Activated naive CD8-positive, alpha-beta T cell treated with anti-CD3 and anti-CD28 coated beads, Interleukin-2, amount 50 U/mL, for 24 hours (primary cell): ENCODE measurements around the gene NIT2.
"Not testable (repeated sequence)": the region's sequence is repeated elsewhere in the genome, so short reads cannot be mapped to it uniquely, and the experiment has no call there.

ENCODE experiments used
- ATAC-seq: fragments of 150-1000 bp; cut with Tn5 transposase; one replicate; pipeline ENCODE4 v1.10.0; 2021
- DNase-seq: peaks from one replicate; pipeline ENCODE4 v3.0.0; 2021
- H3K27ac Mint-ChIP-seq: one replicate; pipeline ENCODE4 v1.8.0; 2021; ENCODE audit warnings: mild to moderate bottlenecking, mixed read lengths
- H3K27me3 Mint-ChIP-seq: one replicate; pipeline ENCODE4 v1.8.0; 2021; ENCODE audit warnings: mixed read lengths
- H3K36me3 Mint-ChIP-seq: one replicate; pipeline ENCODE4 v1.8.0; 2021; ENCODE audit warnings: low read depth, mixed read lengths
- H3K4me1 Mint-ChIP-seq: one replicate; pipeline ENCODE4 v1.8.0; 2021; ENCODE audit warnings: mixed read lengths
- H3K4me3 Mint-ChIP-seq: one replicate; pipeline ENCODE4 v1.8.0; 2021; ENCODE audit warnings: mild to moderate bottlenecking, moderate library complexity, mixed read lengths
- H3K9me3 Mint-ChIP-seq: one replicate; pipeline ENCODE4 v1.8.0; 2021; ENCODE audit warnings: mixed read lengths

Gene NIT2

GRCh38 chr3:100327377-100327776 is 7.2 kb upstream of the NIT2 start:
- ATAC-seq, H3K27me3 Mint-ChIP-seq, H3K27ac Mint-ChIP-seq, H3K4me3 Mint-ChIP-seq, H3K4me1 Mint-ChIP-seq, DNase-seq, H3K9me3 Mint-ChIP-seq: not testable (repeated sequence)
- H3K36me3 Mint-ChIP-seq, result peaks cover 13% of the 10 kb centered on the region

DNA sequence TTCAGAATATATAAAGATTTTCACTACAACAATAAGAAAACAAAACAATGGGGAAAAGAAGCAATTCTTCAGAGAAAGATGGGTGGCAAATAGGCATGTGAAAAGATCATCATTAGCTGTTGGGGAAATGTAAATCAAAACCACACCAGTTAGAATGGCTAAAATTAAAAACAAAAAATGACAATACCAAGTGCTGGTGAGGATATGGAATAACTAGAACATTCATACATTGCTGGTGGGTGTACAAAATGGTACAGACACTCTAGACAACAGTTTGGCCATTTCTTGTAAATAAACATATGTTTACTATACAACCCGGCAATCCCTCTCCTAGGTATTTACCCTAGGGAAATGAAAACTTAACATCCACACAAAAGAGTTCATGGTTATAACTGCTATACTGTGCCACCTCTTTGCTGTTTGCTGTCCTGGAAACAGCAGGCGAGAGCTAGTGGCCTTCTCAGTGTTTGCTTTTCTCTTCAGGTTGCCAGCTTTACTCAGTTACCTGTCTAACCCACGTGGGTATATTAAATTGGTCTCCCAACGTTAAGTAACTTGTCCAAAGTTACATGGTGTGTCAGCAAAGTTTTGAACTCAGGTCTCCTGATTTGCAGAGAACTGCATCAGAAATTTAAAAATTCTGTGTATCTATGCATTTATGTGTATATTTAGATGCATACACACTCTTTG is 4.6 kb upstream of the NIT2 start:
- Mint-ChIP-seq H3K27ac (no peak overlapping the region), H3K36me3 (peaks cover 13% of the 10 kb centered on the region), H3K4me3 (no peak overlapping the region), H3K4me1 (peaks cover 10% of the 10 kb centered on the region), H3K27me3 (no peaks in the 10 kb centered on the region), H3K9me3 (no peaks in the 10 kb centered on the region)
- ATAC-seq (no peak), DNase-seq (no peak)

DNA sequence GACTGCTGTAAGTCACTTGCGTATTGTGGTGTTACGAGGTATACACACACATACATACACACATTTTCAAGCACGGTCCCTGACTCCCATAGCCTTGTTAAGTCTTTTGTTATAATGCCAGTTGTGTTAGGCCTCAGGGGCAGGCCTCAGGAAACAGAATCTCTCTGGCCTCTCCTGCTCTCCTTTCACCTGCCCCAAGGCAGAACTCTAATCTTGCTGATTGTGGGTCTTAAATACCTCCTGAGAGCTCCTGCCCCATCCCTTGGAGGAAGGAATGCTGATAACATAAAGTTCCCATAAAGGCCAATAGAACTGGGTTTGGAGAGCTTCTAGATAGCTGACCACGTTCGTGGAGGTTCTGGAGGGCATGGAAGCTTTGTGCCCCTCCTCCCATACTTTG is 3.9 kb upstream of the NIT2 start:
- Mint-ChIP-seq H3K27me3 (no peaks in the 10 kb centered on the region), H3K9me3 (no peaks in the 10 kb centered on the region), H3K27ac (no peak overlapping the region), H3K4me1 (peaks cover 17% of the 10 kb centered on the region), H3K4me3 (no peak overlapping the region), H3K36me3 (peaks cover 15% of the 10 kb centered on the region)
- DNase-seq, result no peak
- ATAC-seq, result no peak

DNA sequence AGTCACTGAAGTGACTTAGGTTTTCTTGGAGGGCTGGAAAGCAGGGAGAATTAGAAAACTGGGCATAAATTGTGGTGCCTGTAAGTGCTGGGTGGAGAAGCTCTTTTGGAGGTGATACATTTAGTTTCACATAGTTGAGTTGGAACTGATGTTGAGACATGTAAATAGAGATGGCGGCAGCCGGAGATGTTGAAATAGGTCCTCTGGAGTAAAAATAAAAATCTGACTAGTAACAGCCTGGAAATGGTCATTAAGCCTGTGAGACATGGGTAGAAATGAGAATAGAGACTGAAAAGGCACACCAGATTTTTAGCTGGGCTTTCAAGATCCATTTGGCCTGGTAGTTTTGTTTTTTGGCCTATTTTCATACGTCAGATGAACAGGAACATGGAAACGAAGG is 2.9 kb upstream of the NIT2 start:
- ATAC-seq, result no peak
- Mint-ChIP-seq H3K27ac (no peak overlapping the region), H3K4me3 (no peak overlapping the region), H3K27me3 (no peaks in the 10 kb centered on the region), H3K4me1 (peaks cover 22% of the 10 kb centered on the region), H3K9me3 (no peaks in the 10 kb centered on the region), H3K36me3 (peaks cover 14% of the 10 kb centered on the region)
- no peak for DNase-seq

DNA sequence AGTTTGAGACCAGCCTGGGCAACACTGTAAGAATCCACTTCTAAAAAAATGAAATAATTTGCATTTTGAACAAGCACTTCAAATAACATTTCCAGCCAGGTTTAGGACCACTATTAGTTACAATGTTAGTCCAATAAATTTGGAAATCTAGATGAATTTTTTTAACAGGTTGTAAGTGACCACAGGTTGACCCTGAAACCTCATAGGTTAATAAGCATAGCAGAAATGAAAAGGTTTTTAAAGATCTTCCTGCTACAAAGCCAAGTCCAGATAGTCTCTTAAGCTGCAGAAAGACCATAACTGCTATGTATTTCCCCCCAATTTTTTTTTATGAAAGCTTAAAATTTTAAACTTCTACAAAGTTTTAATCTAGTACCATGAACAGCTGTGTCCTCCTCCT is 1.5 kb upstream of the NIT2 start:
- no peaks in the 10 kb centered on the region for H3K9me3 Mint-ChIP-seq
- no peak for DNase-seq
- peaks cover 23% of the 10 kb centered on the region for H3K4me1 Mint-ChIP-seq
- peaks cover 6% of the 10 kb centered on the region for H3K36me3 Mint-ChIP-seq
- H3K27me3 Mint-ChIP-seq, result no peaks in the 10 kb centered on the region
- no peak overlapping the region for H3K27ac Mint-ChIP-seq
- H3K4me3 Mint-ChIP-seq, result no peak overlapping the region
- ATAC-seq, result no peak

DNA sequence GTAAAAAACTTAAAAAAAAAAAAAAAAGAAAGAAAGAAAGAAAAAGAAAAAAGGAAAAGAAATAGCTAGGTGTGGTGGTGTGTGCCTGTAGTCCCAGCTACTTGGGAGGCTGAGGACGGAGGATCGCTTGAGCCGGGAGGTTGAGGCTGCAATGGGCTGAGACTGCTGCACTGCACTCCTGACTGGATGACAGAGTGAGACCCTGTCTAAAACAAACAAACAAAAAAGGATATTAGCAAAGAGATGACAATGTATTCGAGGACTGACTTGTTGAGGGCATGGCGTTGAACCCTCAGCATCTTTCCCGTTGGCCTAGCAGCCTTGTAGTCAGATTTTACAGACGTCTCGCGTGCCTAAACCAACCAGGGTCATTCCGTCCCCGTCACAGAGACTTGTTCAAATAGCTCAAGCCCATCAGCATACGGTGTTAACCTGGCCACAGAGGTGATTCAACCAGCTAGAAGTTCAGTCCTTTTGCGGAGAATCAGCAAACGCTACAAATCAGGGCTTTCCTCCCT is 528 bp upstream of the NIT2 start:
- DNase-seq (no peak), ATAC-seq (peak; percentile 44)
- H3K9me3 Mint-ChIP-seq, result no peaks in the 10 kb centered on the region
- peak overlapping the region; percentile 72 for H3K27ac Mint-ChIP-seq
- H3K36me3 Mint-ChIP-seq, result peaks cover 10% of the 10 kb centered on the region
- no peaks in the 10 kb centered on the region for H3K27me3 Mint-ChIP-seq
- H3K4me1 Mint-ChIP-seq, result peaks cover 23% of the 10 kb centered on the region
- H3K4me3 Mint-ChIP-seq, result peak overlapping the region; percentile 98

DNA sequence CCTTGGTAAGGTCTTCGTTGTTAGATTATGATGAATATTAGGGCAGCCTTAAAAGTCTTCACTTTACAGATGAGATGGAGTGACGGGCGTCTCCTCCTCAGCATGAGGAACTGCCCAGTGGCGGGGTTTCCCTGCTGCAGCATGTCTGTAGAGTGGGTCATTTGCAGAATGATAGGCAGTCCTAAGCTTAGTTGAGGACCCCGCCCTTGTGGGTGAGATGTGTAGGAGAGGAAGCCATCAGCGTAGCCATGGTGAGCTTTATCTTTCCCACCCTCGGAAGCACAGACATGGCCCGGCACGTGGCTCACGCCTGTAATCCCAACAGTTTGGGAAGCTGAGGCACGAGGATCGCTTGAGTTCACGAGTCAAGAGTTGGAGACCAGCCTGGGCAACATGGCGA is 877 bp downstream of the NIT2 start:
- Mint-ChIP-seq H3K36me3 (peaks cover 16% of the 10 kb centered on the region), H3K9me3 (no peaks in the 10 kb centered on the region), H3K4me3 (peak overlapping the region; percentile 98), H3K27ac (peak overlapping the region; percentile 97), H3K27me3 (no peaks in the 10 kb centered on the region), H3K4me1 (peaks cover 23% of the 10 kb centered on the region)
- DNase-seq, result peak; percentile 40
- ATAC-seq, result peak; percentile 37

DNA sequence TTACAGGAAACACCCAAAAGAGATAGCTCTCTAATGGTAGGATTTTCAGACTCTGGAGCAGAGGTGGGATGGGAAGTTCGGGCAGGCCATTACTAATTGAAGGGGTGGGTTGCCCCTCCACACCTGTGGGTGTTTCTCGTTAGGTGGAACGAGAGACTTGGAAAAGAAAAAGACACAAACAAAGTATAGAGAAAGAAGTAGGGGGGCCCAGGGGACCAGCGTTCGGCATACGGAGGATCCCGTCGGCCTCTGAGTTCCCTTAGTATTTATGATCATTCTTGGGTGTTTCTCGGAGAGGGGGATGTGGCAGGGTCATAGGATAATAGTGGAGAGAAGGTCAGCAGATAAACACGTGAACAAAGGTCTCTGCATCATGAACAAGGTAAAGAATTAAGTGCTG is 1.7 kb downstream of the NIT2 start:
- not testable (repeated sequence) for H3K9me3 Mint-ChIP-seq, DNase-seq, H3K27ac Mint-ChIP-seq, H3K27me3 Mint-ChIP-seq, ATAC-seq
- peaks cover 23% of the 10 kb centered on the region for H3K4me1 Mint-ChIP-seq
- H3K4me3 Mint-ChIP-seq, result peak overlapping the region; percentile 98
- H3K36me3 Mint-ChIP-seq, result peaks cover 24% of the 10 kb centered on the region

GRCh38 chr3:100338911-100339310 is 4.4 kb downstream of the NIT2 start:
- H3K36me3 Mint-ChIP-seq, result peaks cover 50% of the 10 kb centered on the region
- no peaks in the 10 kb centered on the region for H3K27me3 Mint-ChIP-seq
- no peak overlapping the region for H3K27ac Mint-ChIP-seq
- DNase-seq, result no peak
- ATAC-seq, result no peak
- peaks cover 20% of the 10 kb centered on the region for H3K4me1 Mint-ChIP-seq
- H3K4me3 Mint-ChIP-seq, result no peak overlapping the region
- no peaks in the 10 kb centered on the region for H3K9me3 Mint-ChIP-seq

- Mint-ChIP-seq H3K4me1 (peaks cover 15% of the 10 kb centered on the region), H3K27ac (no peak overlapping the region), H3K4me3 (no peak overlapping the region), H3K27me3 (no peaks in the 10 kb centered on the region), H3K9me3 (no peaks in the 10 kb centered on the region), H3K36me3 (peaks cover 57% of the 10 kb centered on the region)
- DNase-seq (no peak), ATAC-seq (no peak)
These were observed 5.2 kb downstream of the NIT2 start for GRCh38 chr3:100339786-100340185.

- no peak overlapping the region for H3K27ac Mint-ChIP-seq
These were observed 6.0 kb downstream of the NIT2 start for GRCh38 chr3:100340527-100340926.

GRCh38 chr3:100348727-100349126 is 14.2 kb downstream of the NIT2 start:
- ATAC-seq, result no peak
- Mint-ChIP-seq H3K9me3 (no peaks in the 10 kb centered on the region), H3K27me3 (no peaks in the 10 kb centered on the region), H3K27ac (no peak overlapping the region), H3K36me3 (peaks cover 76% of the 10 kb centered on the region), H3K4me1 (no peaks in the 10 kb centered on the region), H3K4me3 (no peak overlapping the region)
- DNase-seq, result no peak

More at GRCh38 chr3:100340527-100340926, 6.0 kb downstream of the NIT2 start:
- no peak for ATAC-seq
- Mint-ChIP-seq H3K4me1 (peaks cover 9% of the 10 kb centered on the region), H3K4me3 (no peak overlapping the region), H3K9me3 (no peaks in the 10 kb centered on the region), H3K36me3 (peaks cover 57% of the 10 kb centered on the region), H3K27me3 (no peaks in the 10 kb centered on the region)
- no peak for DNase-seq

DNA sequence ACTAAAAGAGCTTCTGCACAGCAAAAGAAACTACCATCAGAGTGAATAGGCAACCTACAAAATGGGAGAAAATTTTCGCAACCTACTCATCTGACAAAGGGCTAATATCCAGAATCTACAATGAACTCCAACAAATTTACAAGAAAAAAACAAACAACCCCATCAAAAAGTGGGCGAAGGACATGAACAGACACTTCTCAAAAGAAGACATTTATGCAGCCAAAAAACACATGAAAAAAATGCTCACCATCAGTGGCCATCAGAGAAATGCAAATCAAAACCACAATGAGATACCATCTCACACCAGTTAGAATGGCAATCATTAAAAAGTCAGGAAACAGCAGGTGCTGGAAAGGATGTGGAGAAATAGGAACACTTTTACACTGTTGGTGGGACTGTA is 17.2 kb downstream of the NIT2 start:
- not testable (repeated sequence) for H3K27ac Mint-ChIP-seq, DNase-seq, H3K27me3 Mint-ChIP-seq, H3K4me1 Mint-ChIP-seq, H3K9me3 Mint-ChIP-seq, H3K4me3 Mint-ChIP-seq, ATAC-seq
- peaks cover 68% of the 10 kb centered on the region for H3K36me3 Mint-ChIP-seq

DNA sequence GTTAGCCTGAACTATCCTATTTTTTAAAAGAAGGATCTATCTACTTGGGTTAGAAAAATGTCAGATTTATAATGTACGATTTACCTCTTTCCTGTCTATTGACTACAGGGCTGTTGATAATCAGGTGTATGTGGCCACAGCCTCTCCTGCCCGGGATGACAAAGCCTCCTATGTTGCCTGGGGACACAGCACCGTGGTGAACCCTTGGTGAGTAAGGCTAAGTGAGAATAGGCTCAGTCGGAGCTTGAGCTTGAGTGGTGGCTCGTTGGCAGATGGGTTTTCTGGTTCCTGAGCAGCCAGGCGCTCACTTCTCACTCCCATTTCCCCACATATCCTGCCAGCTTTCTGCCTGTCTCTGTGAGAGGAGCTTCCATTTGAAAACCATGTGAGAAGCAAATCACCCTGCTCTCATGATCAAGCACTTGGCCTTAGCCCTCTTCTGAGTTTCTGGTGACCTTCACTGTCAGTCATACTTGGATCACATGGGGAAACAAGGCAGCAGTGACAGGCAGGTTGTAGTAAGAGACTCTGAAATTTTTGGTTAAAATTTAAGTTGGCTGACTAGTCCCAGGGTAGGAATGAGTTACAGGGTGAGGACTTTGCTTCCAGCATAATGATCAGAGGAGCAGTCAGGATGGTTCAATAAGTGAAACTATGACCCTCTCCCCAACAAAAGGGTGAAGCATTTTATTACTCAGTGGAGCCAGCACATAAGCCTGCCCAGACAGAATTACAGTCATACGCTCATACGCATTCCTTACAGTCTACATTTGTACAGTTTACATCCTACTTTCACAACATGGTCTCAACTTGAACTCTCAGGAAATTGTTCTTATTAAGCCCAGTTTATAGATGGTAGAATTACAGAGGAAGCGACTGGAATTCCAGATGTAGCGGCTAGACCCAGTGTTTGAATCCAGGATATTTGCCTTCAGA is 18.0 kb downstream of the NIT2 start:
- DNase-seq (no peak), ATAC-seq (no peak)
- H3K27ac Mint-ChIP-seq, result no peak overlapping the region
- H3K4me1 Mint-ChIP-seq, result no peaks in the 10 kb centered on the region
- H3K27me3 Mint-ChIP-seq, result no peaks in the 10 kb centered on the region
- H3K4me3 Mint-ChIP-seq, result no peak overlapping the region
- peaks cover 63% of the 10 kb centered on the region for H3K36me3 Mint-ChIP-seq
- no peaks in the 10 kb centered on the region for H3K9me3 Mint-ChIP-seq

DNA sequence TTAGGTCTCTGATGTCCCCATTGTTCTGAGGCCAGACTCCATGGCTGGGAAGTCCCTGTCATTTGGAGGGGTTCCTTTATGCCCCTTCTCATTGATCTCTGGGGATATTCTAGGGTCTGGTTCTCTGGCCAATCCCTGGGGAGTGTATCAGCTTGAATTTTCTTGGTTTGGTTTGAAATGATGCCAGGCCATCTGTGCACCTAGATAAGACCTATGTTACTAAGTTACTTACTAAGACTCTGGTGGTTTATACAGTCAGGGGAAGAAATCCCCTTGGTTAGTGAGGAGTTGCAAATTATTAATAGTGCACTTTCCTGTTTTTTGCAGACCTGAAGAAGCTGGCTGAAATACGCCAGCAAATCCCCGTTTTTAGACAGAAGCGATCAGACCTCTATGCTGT is 20.3 kb downstream of the NIT2 start:
- DNase-seq, result no peak
- Mint-ChIP-seq H3K27me3 (no peaks in the 10 kb centered on the region), H3K4me1 (no peaks in the 10 kb centered on the region), H3K27ac (no peak overlapping the region), H3K36me3 (peaks cover 58% of the 10 kb centered on the region), H3K4me3 (no peak overlapping the region), H3K9me3 (no peaks in the 10 kb centered on the region)
- ATAC-seq, result no peak
